Mesendoderm (in vitro differentiated cells): Measurements from ENCODE around the gene FBXW2.

Source experiments
- DNase-seq: peaks from one replicate; pipeline ENCODE4 v3.0.0; 2013
- H2AK5ac ChIP-seq: 2 replicates; pipeline ENCODE4 v1.6.1; 2013; ENCODE audit warnings: low read length, inconsistent platforms
- H2BK120ac ChIP-seq: 2 replicates; pipeline ENCODE4 v1.6.1; 2013; ENCODE audit warnings: low read depth, mild to moderate bottlenecking, low read length, moderate library complexity, mixed read lengths
- H2BK15ac ChIP-seq: replicated peaks from 2 replicates; pipeline ENCODE4 v1.6.1; 2013; ENCODE audit warnings: low read depth, mild to moderate bottlenecking, moderate library complexity
- H2BK5ac ChIP-seq: 2 replicates; pipeline ENCODE4 v1.6.1; 2013; ENCODE audit warnings: low read length, inconsistent platforms
- H3K18ac ChIP-seq: 2 replicates; pipeline ENCODE4 v1.6.1; 2013; ENCODE audit warnings: mild to moderate bottlenecking, low read length, mixed read lengths
- H3K23ac ChIP-seq: one replicate; pipeline ENCODE4 v1.6.1; 2013; ENCODE audit warnings: low read length
- H3K27ac ChIP-seq: 2 replicates; pipeline ENCODE4 v1.5.1; 2013; ENCODE audit warnings: low read depth, mild to moderate bottlenecking, inconsistent platforms, low read length, moderate library complexity
- H3K27me3 ChIP-seq: 2 replicates; pipeline ENCODE4 v1.6.1; 2013; ENCODE audit warnings: low read length, control low read depth, mild to moderate bottlenecking, inconsistent platforms; ENCODE audit not compliant: insufficient read depth, poor library complexity
- H3K36me3 ChIP-seq: 2 replicates; pipeline ENCODE4 v1.6.1; 2013; ENCODE audit warnings: low read length, inconsistent platforms; ENCODE audit not compliant: control insufficient read depth, insufficient read depth
- H3K4ac ChIP-seq: one replicate; pipeline ENCODE4 v1.6.1; 2013; ENCODE audit warnings: low read depth, mild to moderate bottlenecking, low read length, moderate library complexity
- H3K4me1 ChIP-seq: 2 replicates; pipeline ENCODE4 v1.6.1; 2013; ENCODE audit warnings: low read depth, low read length, inconsistent platforms; ENCODE audit not compliant: control insufficient read depth
- H3K4me2 ChIP-seq: 2 replicates; pipeline ENCODE4 v1.6.1; 2013; ENCODE audit warnings: low read length
- H3K4me3 ChIP-seq: 2 replicates; pipeline ENCODE4 v1.5.1; 2013; ENCODE audit warnings: mild to moderate bottlenecking, low read length
- H3K56ac ChIP-seq: one replicate; pipeline ENCODE4 v1.6.1; 2013; ENCODE audit warnings: low read length
- H3K79me1 ChIP-seq: 2 replicates; pipeline ENCODE4 v1.6.1; 2013; ENCODE audit warnings: low read length, inconsistent platforms
- H3K79me2 ChIP-seq: 2 replicates; pipeline ENCODE4 v1.6.1; 2013; ENCODE audit warnings: mild to moderate bottlenecking, low read length; ENCODE audit not compliant: control insufficient read depth, insufficient read depth
- H3K9ac ChIP-seq: 2 replicates; pipeline ENCODE4 v1.6.1; 2013; ENCODE audit warnings: low read length, inconsistent platforms
- H4K5ac ChIP-seq: one replicate; pipeline ENCODE4 v1.6.1; 2013; ENCODE audit warnings: low read length
- H4K8ac ChIP-seq: one replicate; pipeline ENCODE4 v1.6.1; 2013; ENCODE audit warnings: low read depth, mild to moderate bottlenecking, control low read depth, low read length, moderate library complexity
- WGBS: extraction: QIAGEN DNeasy Blood & Tissue Kit; methylation state at CpG from one replicate; pipeline ENCODE4 v1.1.7; 2013; ENCODE audit warnings: low lambda C conversion rate, missing lambda C conversion rate; ENCODE audit not compliant: insufficient coverage; ENCODE audit errors: extremely low coverage; 5-methylcytosine and 5-hydroxymethylcytosine counted together

Gene FBXW2

DNA sequence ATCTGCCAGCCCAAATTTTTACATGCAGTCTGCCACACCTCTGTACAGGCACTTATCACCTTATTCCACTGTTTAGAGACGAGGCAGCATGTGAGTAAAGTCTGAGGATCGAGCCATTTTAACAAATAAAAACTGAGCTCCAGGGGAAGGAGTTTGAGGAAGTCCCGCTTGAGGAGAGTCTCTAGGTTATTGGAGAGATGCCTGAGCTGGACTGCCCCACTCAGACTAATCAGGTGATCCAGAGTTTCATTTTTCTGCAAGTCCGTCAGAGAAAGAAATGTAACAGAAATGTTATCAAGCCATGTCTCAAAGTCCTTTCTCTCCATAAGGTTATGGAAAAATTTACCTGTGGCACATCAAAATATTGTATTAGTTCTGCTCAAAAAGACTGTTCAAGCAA is 5.3 kb downstream of the FBXW2 start:
- no peak overlapping the region for H3K27ac ChIP-seq
- no peaks in the 10 kb centered on the region for H3K27me3 ChIP-seq
- no peak for DNase-seq
- H3K4me1 ChIP-seq = peaks cover 3% of the 10 kb centered on the region
- H3K4me2 ChIP-seq = no peak overlapping the region
- WGBS = no CpG with 5 or more reads among the region's 4 CpGs
- H2BK120ac ChIP-seq = no peak overlapping the region
- no peak overlapping the region for H4K5ac ChIP-seq
- no peak overlapping the region for H3K23ac ChIP-seq
- H3K56ac ChIP-seq = no peak overlapping the region
- H3K9ac ChIP-seq = no peak overlapping the region
- peaks cover 21% of the 10 kb centered on the region for H3K79me1 ChIP-seq
- H3K36me3 ChIP-seq = peaks cover 4% of the 10 kb centered on the region
- H2BK15ac ChIP-seq = no peak overlapping the region
- H3K4ac ChIP-seq = no peak overlapping the region
- no peak overlapping the region for H2BK5ac ChIP-seq
- no peak overlapping the region for H3K18ac ChIP-seq
- no peak overlapping the region for H3K4me3 ChIP-seq
- H3K79me2 ChIP-seq = peaks cover 31% of the 10 kb centered on the region
- H2AK5ac ChIP-seq = no peak overlapping the region
- no peak overlapping the region for H4K8ac ChIP-seq

DNA sequence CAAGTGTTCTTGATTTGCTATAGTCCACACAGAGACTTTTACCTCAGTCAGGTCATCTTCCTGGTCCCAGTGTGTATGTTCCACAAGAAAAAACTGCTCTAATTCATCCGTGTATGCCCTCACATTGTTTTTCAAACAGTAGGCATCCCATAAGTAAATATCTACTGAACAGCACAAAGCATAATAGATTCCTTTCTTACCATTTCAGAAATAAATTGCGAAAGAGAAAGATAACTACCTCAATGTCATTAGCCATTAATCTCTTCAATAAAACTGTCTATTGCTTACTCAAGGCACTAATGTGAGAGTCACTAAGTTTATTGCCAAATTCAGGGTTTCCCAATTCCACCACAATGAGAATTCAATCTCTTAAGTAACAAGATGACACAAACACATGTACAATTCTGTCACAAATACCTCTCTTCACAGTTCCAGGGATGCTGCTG is 9.6 kb downstream of the FBXW2 start:
- H3K23ac ChIP-seq = no peak overlapping the region
- H2AK5ac ChIP-seq = no peak overlapping the region
- H3K4me1 ChIP-seq = no peaks in the 10 kb centered on the region
- H4K5ac ChIP-seq = no peak overlapping the region
- no peak overlapping the region for H3K4me3 ChIP-seq
- DNase-seq = no peak
- H3K56ac ChIP-seq = no peak overlapping the region
- no peak overlapping the region for H3K9ac ChIP-seq
- H2BK15ac ChIP-seq = no peak overlapping the region
- no peak overlapping the region for H3K4ac ChIP-seq
- no peak overlapping the region for H2BK120ac ChIP-seq
- no peaks in the 10 kb centered on the region for H3K27me3 ChIP-seq
- peaks cover 4% of the 10 kb centered on the region for H3K36me3 ChIP-seq
- no peak overlapping the region for H2BK5ac ChIP-seq
- no peak overlapping the region for H3K18ac ChIP-seq
- peaks cover 9% of the 10 kb centered on the region for H3K79me2 ChIP-seq
- no CpG with 5 or more reads among the region's 2 CpGs for whole genome bisulfite sequencing
- no peak overlapping the region for H3K27ac ChIP-seq
- H3K4me2 ChIP-seq = no peak overlapping the region
- H4K8ac ChIP-seq = no peak overlapping the region
- H3K79me1 ChIP-seq = peaks cover 14% of the 10 kb centered on the region

DNA sequence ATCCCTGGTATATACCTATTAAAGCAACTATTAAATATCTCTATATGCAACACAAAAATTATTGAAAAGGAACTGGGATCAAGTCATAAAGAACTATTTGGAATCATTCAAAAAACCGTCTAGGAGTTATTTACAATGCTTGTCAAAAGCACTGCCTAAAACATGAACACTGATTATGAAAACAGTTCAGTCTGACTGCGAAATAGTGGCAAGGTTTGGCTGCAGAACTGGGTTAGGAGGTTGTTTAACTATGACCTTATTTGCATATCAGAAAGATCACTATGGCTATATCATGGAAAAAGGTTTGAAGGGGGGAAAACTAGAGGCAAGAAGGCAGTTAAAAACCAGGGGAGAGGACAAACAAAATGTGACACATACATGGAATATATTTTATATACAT is 12.0 kb downstream of the FBXW2 start:
- Histone ChIP-seq H3K4me2 (no peak overlapping the region), H3K27ac (no peak overlapping the region), H3K79me2 (peaks cover 4% of the 10 kb centered on the region), H3K18ac (no peak overlapping the region), H3K9ac (no peak overlapping the region), H3K27me3 (no peaks in the 10 kb centered on the region), H2BK120ac (no peak overlapping the region), H3K23ac (no peak overlapping the region), H3K4ac (no peak overlapping the region), H4K5ac (no peak overlapping the region), H2BK5ac (no peak overlapping the region), H3K56ac (no peak overlapping the region), H3K36me3 (no peaks in the 10 kb centered on the region), H2AK5ac (no peak overlapping the region), H3K79me1 (peaks cover 9% of the 10 kb centered on the region), H3K4me3 (no peak overlapping the region), H2BK15ac (no peak overlapping the region), H4K8ac (no peak overlapping the region), H3K4me1 (no peaks in the 10 kb centered on the region)
- no peak for DNase-seq
- no CpG with 5 or more reads among the region's 2 CpGs for WGBS

DNA sequence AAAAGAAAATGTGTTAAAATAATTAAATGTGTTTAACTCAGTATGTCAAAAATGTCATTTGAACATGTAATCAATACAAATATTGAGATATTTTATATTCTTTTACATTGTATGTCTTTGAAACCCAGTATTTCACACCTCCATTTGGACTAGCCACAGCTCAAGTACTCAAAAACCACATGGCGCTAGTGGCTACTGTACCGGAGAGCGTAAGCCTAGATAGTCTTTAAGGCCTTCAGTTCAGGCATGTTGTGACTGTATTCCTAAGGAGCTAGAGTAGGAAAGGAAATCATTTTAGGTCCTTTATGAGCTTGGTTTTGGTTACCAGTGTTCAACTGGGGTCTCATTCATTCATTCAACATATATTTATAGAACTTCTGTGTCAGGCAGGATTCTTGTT is 12.8 kb downstream of the FBXW2 start:
- no peak for DNase-seq
- H3K4ac ChIP-seq = no peak overlapping the region
- no peak overlapping the region for H3K27ac ChIP-seq
- H3K36me3 ChIP-seq = peaks cover 3% of the 10 kb centered on the region
- no peak overlapping the region for H2BK15ac ChIP-seq
- no CpG with 5 or more reads among the region's 3 CpGs for WGBS
- H4K8ac ChIP-seq = no peak overlapping the region
- H3K9ac ChIP-seq = no peak overlapping the region
- H2BK120ac ChIP-seq = no peak overlapping the region
- no peak overlapping the region for H3K4me2 ChIP-seq
- no peak overlapping the region for H4K5ac ChIP-seq
- no peak overlapping the region for H3K4me3 ChIP-seq
- no peak overlapping the region for H3K23ac ChIP-seq
- H3K27me3 ChIP-seq = no peaks in the 10 kb centered on the region
- H3K4me1 ChIP-seq = no peaks in the 10 kb centered on the region
- no peak overlapping the region for H2BK5ac ChIP-seq
- H3K18ac ChIP-seq = no peak overlapping the region
- no peak overlapping the region for H3K56ac ChIP-seq
- peaks cover 9% of the 10 kb centered on the region for H3K79me1 ChIP-seq
- H2AK5ac ChIP-seq = no peak overlapping the region
- peaks cover 2% of the 10 kb centered on the region for H3K79me2 ChIP-seq

DNA sequence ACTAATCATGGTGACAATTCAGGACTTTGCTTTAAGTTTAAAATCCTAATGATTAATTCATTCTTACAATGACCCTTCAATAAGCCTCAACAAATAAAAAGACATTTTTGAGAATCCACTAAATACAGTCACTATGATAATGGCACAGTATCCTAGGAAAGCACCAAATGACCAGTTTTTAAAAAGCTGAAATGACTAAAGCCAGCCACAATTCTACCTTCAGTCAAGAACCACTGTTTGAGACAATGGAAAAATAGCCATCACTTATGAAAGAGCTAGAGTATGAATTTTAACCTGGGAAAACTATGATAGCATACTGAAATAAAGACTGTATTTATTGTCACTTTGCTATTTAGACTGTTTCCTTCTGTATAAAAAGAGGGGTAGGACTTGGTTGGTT is 14.0 kb downstream of the FBXW2 start:
- Histone ChIP-seq H3K56ac (no peak overlapping the region), H2AK5ac (no peak overlapping the region), H3K79me1 (peaks cover 9% of the 10 kb centered on the region), H3K4me1 (no peaks in the 10 kb centered on the region), H3K9ac (no peak overlapping the region), H3K4ac (no peak overlapping the region), H3K4me2 (no peak overlapping the region), H3K36me3 (peaks cover 3% of the 10 kb centered on the region), H3K79me2 (no peaks in the 10 kb centered on the region), H3K4me3 (no peak overlapping the region), H2BK5ac (no peak overlapping the region), H3K23ac (no peak overlapping the region), H3K18ac (no peak overlapping the region), H4K8ac (no peak overlapping the region), H2BK15ac (no peak overlapping the region), H2BK120ac (no peak overlapping the region), H4K5ac (no peak overlapping the region), H3K27ac (no peak overlapping the region), H3K27me3 (no peaks in the 10 kb centered on the region)
- DNase-seq = no peak

DNA sequence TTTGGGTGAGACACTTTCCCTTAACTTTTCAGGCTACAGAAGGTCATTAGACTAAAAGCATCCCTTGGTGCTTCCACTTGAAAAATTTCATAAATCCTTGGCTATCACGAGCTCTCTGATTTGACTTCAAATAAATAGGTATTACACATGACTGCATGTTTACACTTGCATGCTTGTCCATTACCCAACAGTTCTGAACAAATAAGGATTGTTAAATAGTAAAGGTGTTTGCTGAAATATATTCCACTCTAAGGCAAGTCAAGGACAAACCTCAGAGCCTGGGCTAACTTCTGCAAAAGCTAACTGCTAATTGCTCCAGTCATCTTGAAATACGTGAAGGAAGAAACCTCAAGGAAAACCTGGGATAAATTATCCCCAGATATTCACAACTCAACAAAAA is 14.5 kb downstream of the FBXW2 start:
- H3K18ac ChIP-seq = no peak overlapping the region
- no peak overlapping the region for H4K5ac ChIP-seq
- no peaks in the 10 kb centered on the region for H3K79me2 ChIP-seq
- no peak for DNase-seq
- H3K36me3 ChIP-seq = peaks cover 3% of the 10 kb centered on the region
- no peak overlapping the region for H2BK15ac ChIP-seq
- no peak overlapping the region for H4K8ac ChIP-seq
- H2BK5ac ChIP-seq = no peak overlapping the region
- WGBS = no CpG with 5 or more reads among the region's 2 CpGs
- no peak overlapping the region for H3K4me3 ChIP-seq
- no peak overlapping the region for H2BK120ac ChIP-seq
- H2AK5ac ChIP-seq = no peak overlapping the region
- H3K4me2 ChIP-seq = no peak overlapping the region
- peaks cover 9% of the 10 kb centered on the region for H3K79me1 ChIP-seq
- no peak overlapping the region for H3K27ac ChIP-seq
- no peak overlapping the region for H3K23ac ChIP-seq
- H3K9ac ChIP-seq = no peak overlapping the region
- H3K4me1 ChIP-seq = no peaks in the 10 kb centered on the region
- no peaks in the 10 kb centered on the region for H3K27me3 ChIP-seq
- H3K56ac ChIP-seq = no peak overlapping the region
- H3K4ac ChIP-seq = no peak overlapping the region
